HG02623 (cell line): ENCODE data around the gene BTF3L4.
"Not testable (repeated sequence)": the region's sequence is repeated elsewhere in the genome, so short reads cannot be mapped to it uniquely, and the experiment has no call there.

Experiments used
- ATAC-seq: cut with Tn5 transposase; IDR thresholded peaks from one replicate; pipeline ENCODE4 v1.9.1; 2021; ENCODE audit warnings: moderate library complexity; ENCODE audit not compliant: unreplicated experiment

BTF3L4 gene

GRCh38 chr1:52055066-52055865 is 829 bp upstream of the BTF3L4 start, which contains the start of gene TXNDC12:
TSS of gene TXNDC12 (minus strand) at chr1:52055191. CDS start at chr1:52055096, 95 bp downstream.
- ATAC-seq = peak; percentile 39

- ATAC-seq = no peak
Observed at GRCh38 chr1:52055866-52056162, 281 bp upstream of the BTF3L4 start.

- ATAC-seq = peak; percentile 31
Observed at GRCh38 chr1:52056937-52057231, 789 bp downstream of the BTF3L4 start.

GRCh38 chr1:52057255-52057654 is 1.2 kb downstream of the BTF3L4 start:
- no peak for ATAC-seq

- ATAC-seq = no peak
Observed at GRCh38 chr1:52057876-52058415, 1.9 kb downstream of the BTF3L4 start.

GRCh38 chr1:52059321-52059720 is 3.2 kb downstream of the BTF3L4 start:
- no peak for ATAC-seq

- ATAC-seq = no peak
Observed at GRCh38 chr1:52059888-52060287, 3.8 kb downstream of the BTF3L4 start.

- no peak for ATAC-seq
Observed at GRCh38 chr1:52060822-52061221, 4.7 kb downstream of the BTF3L4 start.

GRCh38 chr1:52063192-52063591 is 7.1 kb downstream of the BTF3L4 start:
- no peak for ATAC-seq

GRCh38 chr1:52070704-52071103 is 14.6 kb downstream of the BTF3L4 start:
- no peak for ATAC-seq

- ATAC-seq = no peak
Observed at GRCh38 chr1:52072291-52072690, 16.2 kb downstream of the BTF3L4 start.

GRCh38 chr1:52077277-52077676 is 21.2 kb downstream of the BTF3L4 start:
- not testable (repeated sequence) for ATAC-seq

- no peak for ATAC-seq
Observed at GRCh38 chr1:52080014-52080415, 23.9 kb downstream of the BTF3L4 start.

GRCh38 chr1:52087892-52088291 is 31.8 kb downstream of the BTF3L4 start:
- not testable (repeated sequence) for ATAC-seq

GRCh38 chr1:52094300-52094699 is 38.2 kb downstream of the BTF3L4 start:
- not testable (repeated sequence) for ATAC-seq

GRCh38 chr1:52096216-52096615 is 40.1 kb downstream of the BTF3L4 start:
- ATAC-seq = no peak

GRCh38 chr1:52098139-52098871 is 42.2 kb downstream of the BTF3L4 start:
- no peak for ATAC-seq

- ATAC-seq = no peak
Observed at GRCh38 chr1:52102336-52103013, 46.4 kb downstream of the BTF3L4 start.

GRCh38 chr1:52111492-52111891 is 55.4 kb downstream of the BTF3L4 start:
- ATAC-seq = no peak

- no peak for ATAC-seq
Observed at GRCh38 chr1:52112489-52112888, 56.4 kb downstream of the BTF3L4 start.

- ATAC-seq = no peak
Observed at GRCh38 chr1:52119301-52120079, 63.4 kb downstream of the BTF3L4 start.
